HG02763 (cell line): ENCODE results near the gene CRYBB2.
"Not testable (repeated sequence)": the region's sequence is repeated elsewhere in the genome, so short reads cannot be mapped to it uniquely, and the experiment has no call there.

Source experiments
- ATAC-seq: cut with Tn5 transposase; IDR thresholded peaks from one replicate; pipeline ENCODE4 v1.9.1; 2021; ENCODE audit warnings: mild to moderate bottlenecking, moderate library complexity; ENCODE audit not compliant: unreplicated experiment

CRYBB2 gene

GRCh38 chr22:25219211-25219689 lies at the start of gene CRYBB2:
TSS of gene CRYBB2 (plus strand) at chr22:25219639. CDS start at chr22:25221430, 1,791 bp downstream.
- no peak for ATAC-seq

- no peak for ATAC-seq
These were observed 48.9 kb upstream of the CRYBB2 start for GRCh38 chr22:25170426-25170980.

- ATAC-seq = no peak
These were observed 47.3 kb upstream of the CRYBB2 start for GRCh38 chr22:25172153-25172552.

GRCh38 chr22:25174156-25174887 lies 45.1 kb upstream of the CRYBB2 start:
- no peak for ATAC-seq

GRCh38 chr22:25174888-25175411 lies 44.5 kb upstream of the CRYBB2 start:
- no peak for ATAC-seq

- ATAC-seq = no peak
These were observed 43.3 kb upstream of the CRYBB2 start for GRCh38 chr22:25176175-25176574.

- no peak for ATAC-seq
These were observed 42.6 kb upstream of the CRYBB2 start for GRCh38 chr22:25176799-25177198.

GRCh38 chr22:25177226-25177625 lies 42.2 kb upstream of the CRYBB2 start:
- ATAC-seq = no peak

- ATAC-seq = no peak
These were observed 41.5 kb upstream of the CRYBB2 start for GRCh38 chr22:25177895-25178294.

GRCh38 chr22:25178348-25178747 lies 41.1 kb upstream of the CRYBB2 start:
- ATAC-seq = not testable (repeated sequence)

- ATAC-seq = not testable (repeated sequence)
These were observed 40.4 kb upstream of the CRYBB2 start for GRCh38 chr22:25178869-25179631.

GRCh38 chr22:25182131-25183110 lies 37.0 kb upstream of the CRYBB2 start:
- ATAC-seq = no peak

GRCh38 chr22:25183949-25184619 lies 35.4 kb upstream of the CRYBB2 start:
- no peak for ATAC-seq

GRCh38 chr22:25186140-25186539 lies 33.3 kb upstream of the CRYBB2 start:
- no peak for ATAC-seq

GRCh38 chr22:25187469-25187868 lies 32.0 kb upstream of the CRYBB2 start:
- no peak for ATAC-seq

- ATAC-seq = no peak
These were observed 27.0 kb upstream of the CRYBB2 start for GRCh38 chr22:25192406-25192805.

GRCh38 chr22:25193130-25193529 lies 26.3 kb upstream of the CRYBB2 start:
- ATAC-seq = no peak

GRCh38 chr22:25193548-25193947 lies 25.9 kb upstream of the CRYBB2 start:
- no peak for ATAC-seq

- no peak for ATAC-seq
These were observed 23.1 kb upstream of the CRYBB2 start for GRCh38 chr22:25196326-25196725.

GRCh38 chr22:25197340-25197739 lies 22.1 kb upstream of the CRYBB2 start:
- no peak for ATAC-seq
